Kidney (tissue), 14 donors: Measurements from ENCODE around the gene CLIC4. TPM values are rescaled to one million over a fixed set of nuclear protein-coding genes. Genes with fewer than 3 reads are reported as not detected.

Experiments used
- DNase-seq, 5 donors: peaks; one replicate each; pipeline ENCODE4 v3.0.0-alpha.2; 2013 to 2020
- FAIRE-seq: peaks from 2 replicates; lab custom pipeline; 2012; peaks lifted over from hg19 to GRCh38; lab: Jason Lieb, UNC
- H3K27ac ChIP-seq, 2 donors: one replicate each; pipeline ENCODE4 v1.7.0; 2013; ENCODE audit warnings: low read depth in 2 of 2, low read length in 2 of 2, inconsistent platforms in 1 of 2
- H3K27me3 ChIP-seq: one replicate; pipeline ENCODE4 v1.7.1; 2013; ENCODE audit warnings: low read length, inconsistent platforms; ENCODE audit not compliant: control insufficient read depth, insufficient read depth
- H3K36me3 ChIP-seq, 3 donors: one replicate each; pipeline versions ENCODE4 v1.7.0 to v1.7.1; 2013; ENCODE audit warnings: low read length in 3 of 3, control low read depth in 1 of 3, inconsistent platforms in 1 of 3; ENCODE audit not compliant: insufficient read depth in 3 of 3, control insufficient read depth in 2 of 3
- H3K4me1 ChIP-seq, 3 donors: one replicate each; pipeline versions ENCODE4 v1.7.0 to v1.7.1; 2013; ENCODE audit warnings: low read length in 3 of 3, inconsistent platforms in 1 of 3, low read depth in 1 of 3; ENCODE audit not compliant: control insufficient read depth in 2 of 3, insufficient read depth in 2 of 3
- H3K4me3 ChIP-seq, 3 donors: one replicate each; pipeline versions ENCODE4 v1.7.0 to v1.8.1; 2013; ENCODE audit warnings: low read length in 3 of 3, control low read depth in 1 of 3, inconsistent platforms in 1 of 3
- H3K9ac ChIP-seq, 3 donors: one replicate each; pipeline versions ENCODE4 v1.7.0 to v1.7.1; 2013; ENCODE audit warnings: low read length in 3 of 3, control low read depth in 1 of 3, inconsistent platforms in 1 of 3
- H3K9me3 ChIP-seq, 3 donors: one replicate each; pipeline versions ENCODE4 v1.7.0 to v1.7.1; 2013; ENCODE audit warnings: low read length in 3 of 3, control low read depth in 1 of 3, inconsistent platforms in 1 of 3; ENCODE audit not compliant: control insufficient read depth in 2 of 3, insufficient read depth in 1 of 3
- CTCF ChIP-seq: IDR thresholded peaks from 3 replicates; pipeline ENCODE4 v1.5.1; 2012; ENCODE audit warnings: mild to moderate bottlenecking, moderate library complexity, borderline replicate concordance; ENCODE audit not compliant: insufficient read depth; ENCODE audit errors: extremely low read depth
- intact Hi-C: fragments of 100-400 bp; cut with DNase I; formaldehyde crosslinking; loops from one replicate; pipeline ENCODE4 v1.11.1; 2022
- polyA plus RNA-seq: library from polyadenylated mRNA; stranded (reverse); fragments of 350-450 nt; fragmentation: Illumina TruSeq; extraction: RNeasy Lipid Tissue Mini Kit (QIAGEN cat#74804); gene quantifications from one replicate; pipeline ENCODE4 v1.2.3, GENCODE V29; 2014; ENCODE audit warnings: low read depth, low replicate concordance; ENCODE audit not compliant: insufficient read depth
- total RNA-seq: library from RNA; stranded (reverse); fragmentation: NEBNext Ultra II Directional; extraction: Animal tissue kit (Norgen Biotek cat#: 25700); gene quantifications from one replicate; pipeline ENCODE4 v1.2.1, GENCODE V29; 2021
- donor health status: control.
- donor health status: control.
- donor health status: control.
- donor health status: control.
- donor health status: control.
- donor health status: DM: yes; HTN: yes; CAD: no.
- donor health status: Normal renal cell carcinoma (clear cell type).

CLIC4 gene
- total and polyA plus RNA-seq, 2 donors from 2014 or later: 72.7 to 315 TPM

DNA sequence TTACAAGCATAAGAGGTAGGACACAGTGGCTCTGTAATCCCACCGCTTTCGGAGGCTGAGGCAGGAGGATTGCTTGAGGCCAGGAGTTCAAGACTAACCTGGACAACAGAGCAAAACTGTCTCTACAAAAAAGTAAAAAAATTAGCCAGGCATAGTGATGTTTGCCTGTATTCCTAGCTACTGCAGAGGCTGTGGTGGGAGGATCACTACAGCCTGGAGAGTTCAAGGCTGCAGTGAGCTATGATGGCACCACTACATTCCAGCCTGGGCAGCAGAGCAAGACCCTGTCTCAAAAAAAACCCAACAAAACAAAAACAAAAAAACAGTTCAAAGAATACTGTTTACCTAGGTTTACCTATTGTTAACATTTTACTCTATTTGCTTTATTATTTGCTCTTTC lies 37.4 kb downstream of the CLIC4 start:
- no peak overlapping the region for H3K4me3 ChIP-seq
- H3K27me3 ChIP-seq: no peaks in the 10 kb centered on the region
- no peak overlapping the region for H3K27ac ChIP-seq
- H3K9me3 ChIP-seq: no peaks in the 10 kb centered on the region
- DNase-seq (no peak), FAIRE-seq (no peak)
- intact Hi-C loops: no loop called here
- peaks cover 0 to 5% (median 1%) of the 10 kb centered on the region in 3 donors for H3K4me1 ChIP-seq
- TF ChIP-seq CTCF: no peak
- H3K36me3 ChIP-seq: no peaks in the 10 kb centered on the region
- no peak overlapping the region for H3K9ac ChIP-seq

GRCh38 chr1:24783713-24784112 lies 38.5 kb downstream of the CLIC4 start:
- no peak for TF ChIP-seq CTCF
- Histone ChIP-seq H3K4me1 (peaks cover 0 to 5% (median 3%) of the 10 kb centered on the region in 3 donors), H3K27ac (peak overlapping the region; percentile 36 to 63), H3K9me3 (no peaks in the 10 kb centered on the region), H3K9ac (no peak overlapping the region), H3K27me3 (no peaks in the 10 kb centered on the region), H3K4me3 (no peak overlapping the region), H3K36me3 (no peaks in the 10 kb centered on the region)
- FAIRE-seq (no peak), DNase-seq (no peak)
- intact Hi-C loops: no loop called here

- FAIRE-seq (peak; percentile 85), DNase-seq (no peak)
- H3K27ac ChIP-seq: peak overlapping the region; percentile 8 to 66
- H3K36me3 ChIP-seq: no peaks in the 10 kb centered on the region
- no peak overlapping the region for H3K4me3 ChIP-seq
- intact Hi-C loops: no loop called here
- H3K4me1 ChIP-seq: peaks cover 0 to 5% (median 3%) of the 10 kb centered on the region in 3 donors
- H3K27me3 ChIP-seq: no peaks in the 10 kb centered on the region
- no peaks in the 10 kb centered on the region for H3K9me3 ChIP-seq
- TF ChIP-seq CTCF: no peak
- no peak overlapping the region for H3K9ac ChIP-seq
Measured at GRCh38 chr1:24786191-24786590, 40.9 kb downstream of the CLIC4 start.

DNA sequence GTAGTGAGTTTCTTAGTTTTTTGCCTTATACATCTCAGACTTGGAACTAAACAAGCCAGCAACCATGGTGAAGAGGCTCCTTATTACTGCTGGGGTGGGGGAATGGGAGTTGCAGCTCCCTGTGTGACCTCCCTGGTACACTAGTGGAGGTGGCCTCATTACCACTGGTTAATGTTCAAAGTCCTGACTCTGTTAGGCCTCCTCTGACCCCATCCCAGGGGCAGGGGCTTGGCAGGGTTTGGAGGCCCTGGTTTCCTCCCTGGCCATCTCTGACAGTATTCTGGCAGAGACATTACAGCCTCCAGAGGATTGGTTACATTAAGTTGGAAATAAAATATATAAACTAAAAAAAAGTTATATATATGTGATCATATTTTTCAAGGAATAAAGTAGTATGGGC lies 45.2 kb downstream of the CLIC4 start:
- Histone ChIP-seq H3K9me3 (no peaks in the 10 kb centered on the region), H3K27ac (no peak overlapping the region), H3K27me3 (no peaks in the 10 kb centered on the region), H3K4me1 (peaks cover 0 to 3% (median 0%) of the 10 kb centered on the region in 3 donors), H3K4me3 (no peak overlapping the region), H3K36me3 (no peaks in the 10 kb centered on the region), H3K9ac (no peak overlapping the region)
- DNase-seq: no peak
- FAIRE-seq: no peak
- TF ChIP-seq CTCF: no peak
- intact Hi-C loops: no loop called here
